H1 (cell line): ENCODE data around the gene TC2N. TPM values are rescaled to one million over a fixed set of nuclear protein-coding genes. Genes with fewer than 3 reads are reported as not detected.

ENCODE experiments used
- CTCF ChIA-PET: fragments of 300-600 bp; sonication (Branson Sonifier 250); formaldehyde crosslinking; loops from one replicate; lab custom pipeline; 2021; ENCODE audit not compliant: partially characterized antibody; lab: Charles Lee
- POLR2A ChIA-PET: fragments of 300-600 bp; sonication (Branson Sonifier 250); formaldehyde crosslinking; loops from one replicate; lab custom pipeline; 2021; ENCODE audit warnings: inconsistent platforms; ENCODE audit not compliant: partially characterized antibody; lab: Charles Lee
- DNase-seq, 2 experiments: peaks; one replicate each; pipeline versions ENCODE4 v3.0.0 to v3.0.0-alpha.2; 2010 to 2022; ENCODE audit warnings: low spot score in 2 of 2, low read depth in 1 of 2, mixed read lengths in 1 of 2
- FAIRE-seq: peaks from 2 replicates; lab custom pipeline; 2011; peaks lifted over from hg19 to GRCh38; lab: Jason Lieb, UNC
- H2AFZ ChIP-seq: 2 replicates; pipeline ENCODE4 v1.8.1; 2012; ENCODE audit warnings: low read length, inconsistent platforms
- H2AK5ac ChIP-seq: 2 replicates; pipeline ENCODE4 v1.6.1; 2013; ENCODE audit warnings: low read depth, low read length
- H2BK120ac ChIP-seq: replicated peaks from 2 replicates; pipeline ENCODE3; 2013; ENCODE audit warnings: low read depth, low read length, inconsistent platforms
- H2BK12ac ChIP-seq: 2 replicates; pipeline ENCODE4 v1.6.1; 2013; ENCODE audit warnings: low read depth, low read length
- H2BK15ac ChIP-seq: 2 replicates; pipeline ENCODE4 v1.6.1; 2013; ENCODE audit warnings: low read length
- H2BK20ac ChIP-seq: 2 replicates; pipeline ENCODE4 v1.6.1; 2013; ENCODE audit warnings: low read length
- H2BK5ac ChIP-seq: 2 replicates; pipeline ENCODE4 v1.6.1; 2013; ENCODE audit warnings: low read depth, low read length
- H3K14ac ChIP-seq: 2 replicates; pipeline ENCODE4 v1.6.1; 2013; ENCODE audit warnings: inconsistent platforms; ENCODE audit not compliant: insufficient read length
- H3K18ac ChIP-seq: 2 replicates; pipeline ENCODE4 v1.6.1; 2013; ENCODE audit warnings: low read length; ENCODE audit errors: extremely low read depth
- H3K23ac ChIP-seq: 2 replicates; pipeline ENCODE4 v1.6.1; 2013; ENCODE audit warnings: inconsistent platforms; ENCODE audit not compliant: insufficient read length
- H3K23me2 ChIP-seq: 2 replicates; pipeline ENCODE4 v1.6.1; 2013; ENCODE audit warnings: low read depth, low read length
- H3K27ac ChIP-seq: 2 replicates; pipeline ENCODE4 v1.6.1; 2011; ENCODE audit warnings: low read depth, low read length, inconsistent platforms
- H3K27me3 ChIP-seq, 4 experiments: replicated peaks in 1 of 4; 1 replicate in 1 of 4; 2 replicates in 3 of 4; pipeline versions ENCODE4 v1.6.1 to v1.8.1; 2011 to 2013; ENCODE audit warnings: low read length in 3 of 4, mild to moderate bottlenecking in 3 of 4, inconsistent platforms in 2 of 4, mixed read lengths in 2 of 4, moderate library complexity in 1 of 4; ENCODE audit not compliant: control insufficient read depth in 3 of 4, insufficient read depth in 3 of 4; ENCODE audit errors: extremely low read depth in 1 of 4
- H3K36me3 ChIP-seq, 4 experiments: 2 replicates each; pipeline versions ENCODE4 v1.6.1 to v1.8.1; 2011 to 2013; ENCODE audit warnings: mild to moderate bottlenecking in 4 of 4, low read length in 3 of 4, moderate library complexity in 2 of 4, control low read depth in 1 of 4, inconsistent platforms in 1 of 4; ENCODE audit not compliant: insufficient read depth in 4 of 4, control insufficient read depth in 2 of 4
- H3K4ac ChIP-seq: replicated peaks from 2 replicates; pipeline ENCODE3; 2013; ENCODE audit warnings: low read length, low read depth, mixed read lengths, inconsistent platforms; ENCODE audit not compliant: insufficient read length
- H3K4me1 ChIP-seq, 4 experiments: replicated peaks in 1 of 4; 1 replicate in 1 of 4; 2 replicates in 3 of 4; pipeline versions ENCODE4 v1.6.1 to v1.8.1; 2011 to 2013; ENCODE audit warnings: low read length in 3 of 4, inconsistent platforms in 2 of 4, mixed read lengths in 1 of 4; ENCODE audit not compliant: insufficient read depth in 4 of 4, control insufficient read depth in 3 of 4
- H3K4me2 ChIP-seq, 2 experiments: 2 replicates each; pipeline versions ENCODE4 v1.6.1 to v1.8.1; 2011 to 2013; ENCODE audit warnings: low read depth in 2 of 2, low read length in 2 of 2, control low read depth in 1 of 2, inconsistent platforms in 1 of 2, mild to moderate bottlenecking in 1 of 2; ENCODE audit not compliant: insufficient read depth in 1 of 2
- H3K4me3 ChIP-seq, 4 experiments: fragments of 200-600, 300-600 bp in 1 of 4; sonication (generic), shearing (Covaris generic), sonication (Bioruptor Twin) in 1 of 4; 2 replicates each; pipeline versions ENCODE4 v1.5.1 to v1.8.1; 2011 to 2016; ENCODE audit warnings: low read length in 4 of 4, low read depth in 3 of 4, control low read depth in 2 of 4, inconsistent platforms in 2 of 4, mild to moderate bottlenecking in 2 of 4, mixed read lengths in 1 of 4, moderate library complexity in 1 of 4; ENCODE audit not compliant: insufficient read depth in 2 of 4; ENCODE audit errors: extremely low read depth in 1 of 4
- H3K56ac ChIP-seq: replicated peaks from 2 replicates; pipeline ENCODE3; 2013; ENCODE audit warnings: low read depth, mild to moderate bottlenecking, mixed read lengths, low read length, inconsistent platforms; ENCODE audit not compliant: insufficient read length
- H3K79me1 ChIP-seq: 2 replicates; pipeline ENCODE4 v1.6.1; 2013; ENCODE audit warnings: low read depth, low read length, control low read depth
- H3K79me2 ChIP-seq, 2 experiments: 2 replicates each; pipeline versions ENCODE4 v1.6.1 to v1.8.1; 2012 to 2013; ENCODE audit warnings: low read length in 2 of 2, mild to moderate bottlenecking in 2 of 2, inconsistent platforms in 1 of 2; ENCODE audit not compliant: insufficient read depth in 2 of 2, control insufficient read depth in 1 of 2
- H3K9ac ChIP-seq, 4 experiments: replicated peaks in 1 of 4; 1 replicate in 1 of 4; 2 replicates in 3 of 4; pipeline versions ENCODE4 v1.6.1 to v1.8.1; 2011 to 2013; ENCODE audit warnings: low read depth in 3 of 4, low read length in 3 of 4, control low read depth in 2 of 4, mild to moderate bottlenecking in 2 of 4, moderate library complexity in 2 of 4, inconsistent platforms in 1 of 4; ENCODE audit errors: extremely low read depth in 1 of 4
- H3K9me3 ChIP-seq, 2 experiments: 2 replicates each; pipeline versions ENCODE4 v1.6.1 to v1.8.1; 2012 to 2013; ENCODE audit warnings: mild to moderate bottlenecking in 2 of 2, moderate library complexity in 2 of 2, control low read depth in 1 of 2, inconsistent platforms in 1 of 2, low read depth in 1 of 2, low read length in 1 of 2, mixed read lengths in 1 of 2; ENCODE audit not compliant: insufficient read depth in 2 of 2
- H4K20me1 ChIP-seq, 2 experiments: replicated peaks in 1 of 2; 2 replicates each; pipeline versions ENCODE3 to v1.8.1; 2011 to 2013; ENCODE audit warnings: inconsistent platforms in 2 of 2, low read length in 2 of 2, mild to moderate bottlenecking in 1 of 2; ENCODE audit not compliant: insufficient read depth in 2 of 2, control insufficient read depth in 1 of 2
- H4K5ac ChIP-seq: 2 replicates; pipeline ENCODE4 v1.6.1; 2013; ENCODE audit warnings: low read length, low read depth, mixed read lengths, inconsistent platforms; ENCODE audit not compliant: insufficient read length
- H4K8ac ChIP-seq: 2 replicates; pipeline ENCODE4 v1.8.0; 2013; ENCODE audit warnings: mild to moderate bottlenecking, moderate library complexity, low read length, inconsistent platforms; ENCODE audit not compliant: insufficient read depth; ENCODE audit errors: extremely low read depth
- H4K91ac ChIP-seq: replicated peaks from 2 replicates; pipeline ENCODE3; 2013; ENCODE audit warnings: low read length, mixed read lengths, inconsistent platforms; ENCODE audit not compliant: insufficient read length
- ATF3 ChIP-seq: IDR thresholded peaks from 2 replicates; pipeline ENCODE4 v1.6.1; 2011; ENCODE audit warnings: low read depth, mild to moderate bottlenecking, low read length; ENCODE audit not compliant: insufficient read depth
- BACH1 ChIP-seq: IDR thresholded peaks from 2 replicates; pipeline ENCODE4 v1.6.1; 2012; ENCODE audit warnings: low read length, improper control_type of control experiment
- EP300 ChIP-seq, 2 experiments: IDR thresholded peaks; 1 replicate in 1 of 2; 2 replicates in 1 of 2; pipeline ENCODE4 v1.6.1; 2011 to 2012; ENCODE audit warnings: low read depth in 2 of 2, low read length in 2 of 2, mild to moderate bottlenecking in 2 of 2, borderline replicate concordance in 1 of 2, inconsistent platforms in 1 of 2, moderate library complexity in 1 of 2
- EZH2 ChIP-seq: fragments of 200-600 bp; sonication (generic); IDR thresholded peaks from 2 replicates; pipeline ENCODE4 v1.7.1; 2012; ENCODE audit warnings: low read depth, mild to moderate bottlenecking, moderate library complexity, low read length, inconsistent platforms; ENCODE audit not compliant: severe bottlenecking
- JUND ChIP-seq: IDR thresholded peaks from 2 replicates; pipeline ENCODE4 v1.6.1; 2011; ENCODE audit warnings: mild to moderate bottlenecking, improper control_type of control experiment, low read length
- PHF8 ChIP-seq: fragments of 200-600 bp; sonication (generic); conservative IDR thresholded peaks from 2 replicates; pipeline ENCODE4 v1.7.1; 2012; ENCODE audit warnings: low read depth, mild to moderate bottlenecking, inconsistent platforms, low read length, moderate library complexity
- RNF2 ChIP-seq: fragments of 200-900, 300-1000 bp; sonication (generic); IDR thresholded peaks from 2 replicates; pipeline ENCODE4 v1.7.1; 2016; ENCODE audit warnings: borderline replicate concordance, low read depth, mild to moderate bottlenecking, antibody characterized with exemption, low read length; ENCODE audit not compliant: poor library complexity, severe bottlenecking; ENCODE audit errors: missing control alignments
- RXRA ChIP-seq: IDR thresholded peaks from 2 replicates; pipeline ENCODE4 v1.6.1; 2011; ENCODE audit warnings: low read depth, mild to moderate bottlenecking, low read length, moderate library complexity; ENCODE audit not compliant: insufficient read depth
- SIN3A ChIP-seq, 2 experiments: IDR thresholded peaks in 1 of 2; conservative IDR thresholded peaks in 1 of 2; 2 replicates each; pipeline ENCODE4 v1.6.1; 2011 to 2012; ENCODE audit warnings: low read length in 2 of 2, improper control_type of control experiment in 1 of 2, low read depth in 1 of 2, mild to moderate bottlenecking in 1 of 2
- TAF1 ChIP-seq: IDR thresholded peaks from 2 replicates; pipeline ENCODE4 v1.6.1; 2011; ENCODE audit warnings: mild to moderate bottlenecking, low read depth, low read length
- TAF7 ChIP-seq: optimal IDR thresholded peaks from 2 replicates; pipeline ENCODE3; 2011; ENCODE audit warnings: low read depth, mild to moderate bottlenecking, inconsistent platforms, low read length, moderate library complexity, borderline replicate concordance
- TBP ChIP-seq: IDR thresholded peaks from 2 replicates; pipeline ENCODE4 v1.6.1; 2011; ENCODE audit warnings: low read depth, low read length, improper control_type of control experiment
- WGBS, 2 experiments: shearing (Covaris generic) in 1 of 2; methylation state at CpG; one replicate each; pipeline versions ENCODE4 v1.1.6 to v1.1.7; 2013 to 2015; ENCODE audit warnings: low lambda C conversion rate in 2 of 2, mixed read lengths in 2 of 2, inconsistent platforms in 1 of 2, low coverage in 1 of 2, missing lambda C conversion rate in 1 of 2; ENCODE audit not compliant: insufficient replicate concordance in 2 of 2, insufficient coverage in 1 of 2, insufficient read length in 1 of 2; ENCODE audit errors: extremely low coverage in 1 of 2, missing lambda C conversion rate in 1 of 2; 5-methylcytosine and 5-hydroxymethylcytosine counted together
- polyA plus RNA-seq, 7 experiments: library from polyadenylated mRNA; depleted of rRNA in 3 of 7; stranded (reverse) in 5 of 7; unstranded in 2 of 7; fragments of >200 nt in 5 of 7; fragments of 200-250 nt in 2 of 7; gene quantifications; 1 replicate in 5 of 7; 2 replicates in 1 of 7; 4 replicates in 1 of 7; pipeline versions ENCODE4 v1.2.1 to v1.2.3, GENCODE V29; 2011 to 2013; ENCODE audit warnings: missing spikeins in 2 of 7, mixed read lengths in 2 of 7
- total RNA-seq: library from RNA; stranded (reverse); fragmentation: NEBNext Ultra II Directional; extraction: Animal tissue kit (Norgen Biotek cat#: 25700); gene quantifications from 2 replicates; pipeline ENCODE4 v1.2.1, GENCODE V29; 2021

Gene TC2N
- total and polyA plus RNA-seq, 2 of the 8 experiments (the other 6 are each of a cell fraction or from before 2014, with no cell fraction given) = 9.7 to 36.2 TPM

- no peak for DNase-seq
- Histone ChIP-seq H2AFZ (no peak overlapping the region), H2BK5ac (no peak overlapping the region)
- TF ChIP-seq TAF1 = no peak
- no peak for TF ChIP-seq ATF3
- TF ChIP-seq EZH2 = no peak
- no peak for TF ChIP-seq RXRA
- no peak for TF ChIP-seq TAF7
- no peak for TF ChIP-seq JUND
- TF ChIP-seq PHF8 = no peak
- TF ChIP-seq RNF2 = no peak
- no peak for TF ChIP-seq SIN3A (conservative IDR thresholded peaks at IDR 0.05 in 1 of 2, IDR thresholded peaks at IDR 0.05 in 1 of 2; ENCODE audit: low read depth in 1 of 2, low read length in 2 of 2)
- no peak for TF ChIP-seq BACH1
- TF ChIP-seq TBP = no peak
- no peak for TF ChIP-seq EP300 (IDR thresholded peaks at IDR 0.05; ENCODE audit: borderline replicate concordance in 1 of 2, low read depth in 2 of 2, low read length in 2 of 2)
Observed at GRCh38 chr14:91872011-91872501, 4.7 kb upstream of the TC2N start.

More at GRCh38 chr14:91872011-91872501, 4.7 kb upstream of the TC2N start:
- Histone ChIP-seq H4K91ac (no peak overlapping the region), H3K56ac (no peak overlapping the region), H3K4me2 (no peak overlapping the region), H3K9me3 (no peaks in the 10 kb centered on the region), H4K20me1 (no peaks in the 10 kb centered on the region), H2BK120ac (no peak overlapping the region), H3K27me3 (no peaks in the 10 kb centered on the region), H3K9ac (no peak overlapping the region), H3K18ac (no peak overlapping the region; the same call in 1 of the 2 replicates), H4K5ac (no peak overlapping the region), H3K27ac (no peak overlapping the region), H3K79me2 (no peaks in the 10 kb centered on the region), H2BK12ac (no peak overlapping the region), H4K8ac (no peak overlapping the region), H3K23me2 (no peaks in the 10 kb centered on the region), H3K79me1 (no peaks in the 10 kb centered on the region), H2AK5ac (no peak overlapping the region), H2BK15ac (no peak overlapping the region), H3K4me3 (no peak overlapping the region), H3K23ac (no peak overlapping the region), H3K14ac (no peak overlapping the region), H2BK20ac (no peak overlapping the region), H3K36me3 (no peaks in the 10 kb centered on the region), H3K4me1 (no peaks in the 10 kb centered on the region), H3K4ac (no peak overlapping the region)
- FAIRE-seq = no peak
- 94% methylated on average over 3 of the region's 3 CpGs; no CpG with 5 or more reads in 1 of the 2 experiments for WGBS, 2 experiments
- POLR2A ChIA-PET = no interaction called here
- CTCF ChIA-PET = interaction anchor here (0.6 to 3.1 kb wide), 4 partner anchors 11 to 423 kb away, joined by 3 to 10 read pairs (median 4); no protein-coding TSS in a partner anchor
